ENCODE results near the gene SCAF4.

GRCh38 chr21:31721381-31721780 is 10.5 kb downstream of the SCAF4 start:
- TF ChIP-seq CTCF (IDR thresholded peaks at IDR 0.05) (no peak), POLR2AphosphoS5 (IDR thresholded peaks at IDR 0.05) (no peak)

All from prostate gland (tissue), 2 donors.